Liver (tissue), 9 donors: Measurements from ENCODE around the gene SKIC8. TPM values are rescaled to one million over a fixed set of nuclear protein-coding genes. Genes with fewer than 3 reads are reported as not detected.

Source experiments
- DNase-seq: peaks from one replicate; pipeline ENCODE4 v3.0.0-alpha.2; 2017; ENCODE audit warnings: low spot score
- H3K27ac ChIP-seq, 2 donors: one replicate each; pipeline ENCODE4 v1.7.0; 2013; ENCODE audit warnings: inconsistent platforms in 2 of 2, low read length in 2 of 2, control low read depth in 1 of 2, low read depth in 1 of 2, mild to moderate bottlenecking in 1 of 2
- H3K27me3 ChIP-seq, 4 donors: one replicate each; pipeline versions ENCODE4 v1.6.1 to v1.7.0; 2013; ENCODE audit warnings: low read length in 3 of 4, inconsistent platforms in 1 of 4, mild to moderate bottlenecking in 1 of 4, moderate library complexity in 1 of 4; ENCODE audit not compliant: control insufficient read depth in 4 of 4, insufficient read depth in 4 of 4
- H3K36me3 ChIP-seq, 4 donors: one replicate each; pipeline versions ENCODE4 v1.6.1 to v1.7.0; 2013; ENCODE audit warnings: low read length in 3 of 4, mild to moderate bottlenecking in 3 of 4, low read depth in 1 of 4, moderate library complexity in 1 of 4; ENCODE audit not compliant: control insufficient read depth in 4 of 4, insufficient read depth in 3 of 4
- H3K4me1 ChIP-seq, 4 donors: one replicate each; pipeline versions ENCODE4 v1.6.1 to v1.7.0; 2013; ENCODE audit warnings: low read length in 3 of 4, mild to moderate bottlenecking in 3 of 4, moderate library complexity in 1 of 4; ENCODE audit not compliant: control insufficient read depth in 4 of 4, insufficient read depth in 4 of 4
- H3K4me3 ChIP-seq, 3 donors: one replicate each; pipeline versions ENCODE4 v1.6.1 to v1.7.0; 2013; ENCODE audit warnings: low read length in 3 of 3, control low read depth in 1 of 3, low read depth in 1 of 3, mild to moderate bottlenecking in 1 of 3
- H3K9ac ChIP-seq, 2 donors: one replicate each; pipeline ENCODE4 v1.7.0; 2013; ENCODE audit warnings: low read length in 2 of 2, mild to moderate bottlenecking in 2 of 2, moderate library complexity in 2 of 2, control low read depth in 1 of 2, low read depth in 1 of 2
- H3K9me3 ChIP-seq, 4 donors: one replicate each; pipeline versions ENCODE4 v1.6.1 to v1.7.0; 2013; ENCODE audit warnings: low read length in 3 of 4; ENCODE audit not compliant: control insufficient read depth in 4 of 4
- EGR1 ChIP-seq, 2 donors: IDR thresholded peaks; 2 replicates each; pipeline ENCODE4 v1.6.1; 2016 to 2018; ENCODE audit warnings: antibody characterized with exemption in 2 of 2, low read depth in 2 of 2
- FOXA1 ChIP-seq: IDR thresholded peaks from 2 replicates; pipeline ENCODE4 v1.6.1; 2016; ENCODE audit warnings: antibody characterized with exemption
- FOXA2 ChIP-seq: IDR thresholded peaks from 2 replicates; pipeline ENCODE4 v1.6.1; 2016; ENCODE audit warnings: antibody characterized with exemption
- GABPA ChIP-seq, 2 donors: IDR thresholded peaks in 1 of 2; conservative IDR thresholded peaks in 1 of 2; 2 replicates each; pipeline ENCODE4 v1.6.1; 2016; ENCODE audit warnings: antibody characterized with exemption in 2 of 2, mild to moderate bottlenecking in 1 of 2, moderate library complexity in 1 of 2
- HNF4A ChIP-seq, 2 donors: conservative IDR thresholded peaks; 2 replicates each; pipeline ENCODE4 v1.6.1; 2016; ENCODE audit warnings: antibody characterized with exemption in 2 of 2, mild to moderate bottlenecking in 2 of 2
- HNF4G ChIP-seq: IDR thresholded peaks from 2 replicates; pipeline ENCODE4 v1.6.1; 2016; ENCODE audit warnings: antibody characterized with exemption
- JUND ChIP-seq, 2 donors: IDR thresholded peaks; 2 replicates each; pipeline ENCODE4 v1.6.1; 2016; ENCODE audit warnings: antibody characterized with exemption in 2 of 2
- RAD21 ChIP-seq, 2 donors: IDR thresholded peaks; 2 replicates each; pipeline ENCODE4 v1.6.1; 2016; ENCODE audit warnings: antibody characterized with exemption in 2 of 2, mild to moderate bottlenecking in 2 of 2
- RXRA ChIP-seq, 2 donors: IDR thresholded peaks; 2 replicates each; pipeline ENCODE4 v1.6.1; 2017 to 2018; ENCODE audit warnings: antibody characterized with exemption in 2 of 2, mild to moderate bottlenecking in 1 of 2
- TAF1 ChIP-seq: conservative IDR thresholded peaks from 2 replicates; pipeline ENCODE4 v1.6.1; 2016; ENCODE audit warnings: antibody characterized with exemption, mild to moderate bottlenecking
- YY1 ChIP-seq: IDR thresholded peaks from 2 replicates; pipeline ENCODE4 v1.6.1; 2016; ENCODE audit warnings: antibody characterized with exemption, mild to moderate bottlenecking
- WGBS: extraction: QIAGEN DNeasy Blood & Tissue Kit; methylation state at CpG from one replicate; pipeline ENCODE4 v1.1.7; 2013; 5-methylcytosine and 5-hydroxymethylcytosine counted together
- polyA plus RNA-seq, 2 donors: library from polyadenylated mRNA; stranded (reverse) in 1 of 2; unstranded in 1 of 2; fragments of 200-250 nt in 1 of 2; fragments of >200 nt in 1 of 2; fragmentation: Nextera tagmentation in 1 of 2; extraction: Ambion mirVana in 1 of 2; gene quantifications; one replicate each; pipeline versions ENCODE4 v1.2.1 to v1.2.3, GENCODE V29; 2013 to 2015
- total RNA-seq, 2 donors: library from RNA; depleted of rRNA; stranded (reverse); fragments of >200 nt; gene quantifications; one replicate each; pipeline ENCODE4 v1.2.3, GENCODE V29; 2014
- TF ChIP-seq, protein P1 (sequence below): fragments of 150-350 bp; IDR thresholded peaks from 2 replicates; pipeline ENCODE4 v1.5.1; 2017; ENCODE audit warnings: improper control_type of control experiment, low read depth, low read length; ENCODE audit not compliant: missing input control
- TF ChIP-seq, protein P2 (sequence below): IDR thresholded peaks from 2 replicates; pipeline ENCODE4 v1.6.1; 2016; ENCODE audit warnings: antibody characterized with exemption
- TF ChIP-seq, protein P3 (sequence below): IDR thresholded peaks from 2 replicates; pipeline ENCODE4 v1.6.1; 2016; ENCODE audit warnings: antibody characterized with exemption
- TF ChIP-seq, protein P4 (sequence below): IDR thresholded peaks from 2 replicates; pipeline ENCODE4 v1.6.1; 2016; ENCODE audit warnings: antibody characterized with exemption, mild to moderate bottlenecking
- TF ChIP-seq, protein P5 (sequence below): IDR thresholded peaks from 2 replicates; pipeline ENCODE4 v1.6.1; 2016; ENCODE audit warnings: antibody characterized with exemption
- donor health status: healthy.
- donor health status: healthy.
- donor health status: healthy.
- donor health status: healthy.
- donor health status: healthy.

Gene SKIC8
- total and polyA plus RNA-seq, 4 donors: 33.4 to 48.7 (median 40.2) TPM

DNA sequence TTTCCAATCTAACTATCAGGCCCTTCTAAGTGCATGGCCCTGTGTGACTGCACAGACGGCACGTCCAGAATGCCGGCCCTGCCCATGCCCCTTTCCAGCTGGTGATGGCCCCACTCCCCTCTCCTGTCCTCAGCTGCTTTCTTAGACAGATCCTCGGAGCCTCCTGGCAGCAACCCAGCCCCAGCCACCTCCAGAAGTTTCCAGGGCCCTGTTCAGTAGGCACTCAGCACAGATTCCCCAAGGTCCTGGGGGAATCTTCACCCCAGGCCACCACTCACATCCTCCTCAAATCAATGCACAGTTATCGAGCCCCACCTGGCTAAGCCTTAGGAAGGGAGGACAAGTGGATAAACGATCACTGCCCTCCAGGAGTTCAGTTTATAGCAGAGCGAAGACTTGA, 39.4 kb upstream of the SKIC8 start:
- peaks cover 0 to 6% (median 4%) of the 10 kb centered on the region in 4 donors for H3K4me1 ChIP-seq
- TF ChIP-seq JUND (IDR thresholded peaks at IDR 0.05) (no peak), HNF4G (no peak), HNF4A (conservative IDR thresholded peaks at IDR 0.05) (no peak), FOXA1 (no peak), GABPA (IDR thresholded peaks at IDR 0.05 in 1 of 2, conservative IDR thresholded peaks at IDR 0.05 in 1 of 2) (no peak), YY1 (no peak), TAF1 (no peak), FOXA2 (no peak), EGR1 (IDR thresholded peaks at IDR 0.05; ENCODE audit: low read depth in 2 of 2) (no peak), RAD21 (IDR thresholded peaks at IDR 0.05) (no peak)
- TF ChIP-seq, protein P1, sequence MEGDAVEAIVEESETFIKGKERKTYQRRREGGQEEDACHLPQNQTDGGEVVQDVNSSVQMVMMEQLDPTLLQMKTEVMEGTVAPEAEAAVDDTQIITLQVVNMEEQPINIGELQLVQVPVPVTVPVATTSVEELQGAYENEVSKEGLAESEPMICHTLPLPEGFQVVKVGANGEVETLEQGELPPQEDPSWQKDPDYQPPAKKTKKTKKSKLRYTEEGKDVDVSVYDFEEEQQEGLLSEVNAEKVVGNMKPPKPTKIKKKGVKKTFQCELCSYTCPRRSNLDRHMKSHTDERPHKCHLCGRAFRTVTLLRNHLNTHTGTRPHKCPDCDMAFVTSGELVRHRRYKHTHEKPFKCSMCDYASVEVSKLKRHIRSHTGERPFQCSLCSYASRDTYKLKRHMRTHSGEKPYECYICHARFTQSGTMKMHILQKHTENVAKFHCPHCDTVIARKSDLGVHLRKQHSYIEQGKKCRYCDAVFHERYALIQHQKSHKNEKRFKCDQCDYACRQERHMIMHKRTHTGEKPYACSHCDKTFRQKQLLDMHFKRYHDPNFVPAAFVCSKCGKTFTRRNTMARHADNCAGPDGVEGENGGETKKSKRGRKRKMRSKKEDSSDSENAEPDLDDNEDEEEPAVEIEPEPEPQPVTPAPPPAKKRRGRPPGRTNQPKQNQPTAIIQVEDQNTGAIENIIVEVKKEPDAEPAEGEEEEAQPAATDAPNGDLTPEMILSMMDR: no peak
- TF ChIP-seq, protein P2, sequence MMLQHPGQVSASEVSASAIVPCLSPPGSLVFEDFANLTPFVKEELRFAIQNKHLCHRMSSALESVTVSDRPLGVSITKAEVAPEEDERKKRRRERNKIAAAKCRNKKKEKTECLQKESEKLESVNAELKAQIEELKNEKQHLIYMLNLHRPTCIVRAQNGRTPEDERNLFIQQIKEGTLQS: no peak
- TF ChIP-seq, protein P3, sequence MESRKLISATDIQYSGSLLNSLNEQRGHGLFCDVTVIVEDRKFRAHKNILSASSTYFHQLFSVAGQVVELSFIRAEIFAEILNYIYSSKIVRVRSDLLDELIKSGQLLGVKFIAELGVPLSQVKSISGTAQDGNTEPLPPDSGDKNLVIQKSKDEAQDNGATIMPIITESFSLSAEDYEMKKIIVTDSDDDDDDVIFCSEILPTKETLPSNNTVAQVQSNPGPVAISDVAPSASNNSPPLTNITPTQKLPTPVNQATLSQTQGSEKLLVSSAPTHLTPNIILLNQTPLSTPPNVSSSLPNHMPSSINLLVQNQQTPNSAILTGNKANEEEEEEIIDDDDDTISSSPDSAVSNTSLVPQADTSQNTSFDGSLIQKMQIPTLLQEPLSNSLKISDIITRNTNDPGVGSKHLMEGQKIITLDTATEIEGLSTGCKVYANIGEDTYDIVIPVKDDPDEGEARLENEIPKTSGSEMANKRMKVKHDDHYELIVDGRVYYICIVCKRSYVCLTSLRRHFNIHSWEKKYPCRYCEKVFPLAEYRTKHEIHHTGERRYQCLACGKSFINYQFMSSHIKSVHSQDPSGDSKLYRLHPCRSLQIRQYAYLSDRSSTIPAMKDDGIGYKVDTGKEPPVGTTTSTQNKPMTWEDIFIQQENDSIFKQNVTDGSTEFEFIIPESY: no peak
- TF ChIP-seq, protein P4, sequence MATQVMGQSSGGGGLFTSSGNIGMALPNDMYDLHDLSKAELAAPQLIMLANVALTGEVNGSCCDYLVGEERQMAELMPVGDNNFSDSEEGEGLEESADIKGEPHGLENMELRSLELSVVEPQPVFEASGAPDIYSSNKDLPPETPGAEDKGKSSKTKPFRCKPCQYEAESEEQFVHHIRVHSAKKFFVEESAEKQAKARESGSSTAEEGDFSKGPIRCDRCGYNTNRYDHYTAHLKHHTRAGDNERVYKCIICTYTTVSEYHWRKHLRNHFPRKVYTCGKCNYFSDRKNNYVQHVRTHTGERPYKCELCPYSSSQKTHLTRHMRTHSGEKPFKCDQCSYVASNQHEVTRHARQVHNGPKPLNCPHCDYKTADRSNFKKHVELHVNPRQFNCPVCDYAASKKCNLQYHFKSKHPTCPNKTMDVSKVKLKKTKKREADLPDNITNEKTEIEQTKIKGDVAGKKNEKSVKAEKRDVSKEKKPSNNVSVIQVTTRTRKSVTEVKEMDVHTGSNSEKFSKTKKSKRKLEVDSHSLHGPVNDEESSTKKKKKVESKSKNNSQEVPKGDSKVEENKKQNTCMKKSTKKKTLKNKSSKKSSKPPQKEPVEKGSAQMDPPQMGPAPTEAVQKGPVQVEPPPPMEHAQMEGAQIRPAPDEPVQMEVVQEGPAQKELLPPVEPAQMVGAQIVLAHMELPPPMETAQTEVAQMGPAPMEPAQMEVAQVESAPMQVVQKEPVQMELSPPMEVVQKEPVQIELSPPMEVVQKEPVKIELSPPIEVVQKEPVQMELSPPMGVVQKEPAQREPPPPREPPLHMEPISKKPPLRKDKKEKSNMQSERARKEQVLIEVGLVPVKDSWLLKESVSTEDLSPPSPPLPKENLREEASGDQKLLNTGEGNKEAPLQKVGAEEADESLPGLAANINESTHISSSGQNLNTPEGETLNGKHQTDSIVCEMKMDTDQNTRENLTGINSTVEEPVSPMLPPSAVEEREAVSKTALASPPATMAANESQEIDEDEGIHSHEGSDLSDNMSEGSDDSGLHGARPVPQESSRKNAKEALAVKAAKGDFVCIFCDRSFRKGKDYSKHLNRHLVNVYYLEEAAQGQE: no peak
- TF ChIP-seq, protein P5, sequence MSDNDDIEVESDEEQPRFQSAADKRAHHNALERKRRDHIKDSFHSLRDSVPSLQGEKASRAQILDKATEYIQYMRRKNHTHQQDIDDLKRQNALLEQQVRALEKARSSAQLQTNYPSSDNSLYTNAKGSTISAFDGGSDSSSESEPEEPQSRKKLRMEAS: no peak
- H3K27me3 ChIP-seq: peaks cover 3 to 25% (median 14%) of the 10 kb centered on the region in 4 donors
- no peak overlapping the region for H3K9ac ChIP-seq
- H3K36me3 ChIP-seq: no peaks in the 10 kb centered on the region
- WGBS: 75% methylated on average over 7 of the region's 7 CpGs
- DNase-seq: no peak
- no peak overlapping the region for H3K27ac ChIP-seq
- no peaks in the 10 kb centered on the region for H3K9me3 ChIP-seq
- H3K4me3 ChIP-seq: no peak overlapping the region

DNA sequence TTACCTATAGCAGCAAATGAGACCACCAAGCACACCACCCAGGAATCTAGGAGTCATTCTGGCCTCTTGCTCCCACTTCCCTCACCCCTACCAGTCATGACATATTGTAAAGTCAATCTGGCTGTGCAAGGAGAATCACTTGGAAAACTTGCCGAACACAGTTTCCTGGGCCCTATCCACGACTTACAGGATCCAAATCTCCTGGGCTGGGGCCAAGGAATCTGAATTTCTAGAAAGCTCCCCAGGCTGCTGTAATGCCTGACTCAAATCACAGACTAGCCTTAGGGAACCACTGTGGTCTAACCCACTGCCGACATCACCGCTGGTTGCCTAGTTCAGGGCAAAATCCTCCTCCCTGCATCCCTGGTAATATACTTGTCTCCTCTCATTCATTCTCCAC, 36.6 kb upstream of the SKIC8 start:
- Histone ChIP-seq H3K9me3 (no peaks in the 10 kb centered on the region), H3K27ac (no peak overlapping the region), H3K4me3 (no peak overlapping the region), H3K4me1 (peaks cover 0 to 2% (median 2%) of the 10 kb centered on the region in 4 donors), H3K27me3 (peaks cover 3 to 17% (median 12%) of the 10 kb centered on the region in 4 donors), H3K9ac (no peak overlapping the region), H3K36me3 (no peaks in the 10 kb centered on the region)
- 85% methylated on average over 4 of the region's 4 CpGs for WGBS
- no peak for DNase-seq
- TF ChIP-seq EGR1 (IDR thresholded peaks at IDR 0.05; ENCODE audit: low read depth in 2 of 2) (no peak), GABPA (IDR thresholded peaks at IDR 0.05 in 1 of 2, conservative IDR thresholded peaks at IDR 0.05 in 1 of 2) (no peak), RXRA (IDR thresholded peaks at IDR 0.05) (no peak), YY1 (no peak), HNF4A (conservative IDR thresholded peaks at IDR 0.05) (no peak)
- TF ChIP-seq, protein P5: no peak
- TF ChIP-seq, protein P3: no peak
- TF ChIP-seq, protein P1: no peak
